ENCODE data around the gene DOK5. TPM values are rescaled to one million over a fixed set of nuclear protein-coding genes. Genes with fewer than 3 reads are reported as not detected.
"Not testable (repeated sequence)": the region's sequence is repeated elsewhere in the genome, so short reads cannot be mapped to it uniquely, and the experiment has no call there.

DOK5 gene
- total and polyA plus RNA-seq, 9 donors, result 0.24 to 38.3 (median 2.4) TPM; not detected in 1

- peaks cover 1% of the 10 kb centered on the region for H3K4me1 ChIP-seq (ENCODE audit: insufficient read depth)
- no peak for TF ChIP-seq EP300 (IDR thresholded peaks at IDR 0.05)
- no peak for TF ChIP-seq POLR2A (IDR thresholded peaks at IDR 0.05)
- TF ChIP-seq, protein P1, sequence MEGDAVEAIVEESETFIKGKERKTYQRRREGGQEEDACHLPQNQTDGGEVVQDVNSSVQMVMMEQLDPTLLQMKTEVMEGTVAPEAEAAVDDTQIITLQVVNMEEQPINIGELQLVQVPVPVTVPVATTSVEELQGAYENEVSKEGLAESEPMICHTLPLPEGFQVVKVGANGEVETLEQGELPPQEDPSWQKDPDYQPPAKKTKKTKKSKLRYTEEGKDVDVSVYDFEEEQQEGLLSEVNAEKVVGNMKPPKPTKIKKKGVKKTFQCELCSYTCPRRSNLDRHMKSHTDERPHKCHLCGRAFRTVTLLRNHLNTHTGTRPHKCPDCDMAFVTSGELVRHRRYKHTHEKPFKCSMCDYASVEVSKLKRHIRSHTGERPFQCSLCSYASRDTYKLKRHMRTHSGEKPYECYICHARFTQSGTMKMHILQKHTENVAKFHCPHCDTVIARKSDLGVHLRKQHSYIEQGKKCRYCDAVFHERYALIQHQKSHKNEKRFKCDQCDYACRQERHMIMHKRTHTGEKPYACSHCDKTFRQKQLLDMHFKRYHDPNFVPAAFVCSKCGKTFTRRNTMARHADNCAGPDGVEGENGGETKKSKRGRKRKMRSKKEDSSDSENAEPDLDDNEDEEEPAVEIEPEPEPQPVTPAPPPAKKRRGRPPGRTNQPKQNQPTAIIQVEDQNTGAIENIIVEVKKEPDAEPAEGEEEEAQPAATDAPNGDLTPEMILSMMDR (IDR thresholded peaks at IDR 0.05), result no peak
- no peak overlapping the region for H3K27ac ChIP-seq
- no peak for DNase-seq
- 2 to 6% (median 6%) methylated on average over 9 to 10 of the region's 10 CpGs for WGBS, 3 donors
- peak overlapping the region; percentile 37 for H3K4me3 ChIP-seq
- H3K36me3 ChIP-seq, result no peaks in the 10 kb centered on the region
- intact Hi-C loops (cut with DNase I), result no loop called here
- no peaks in the 10 kb centered on the region for H3K27me3 ChIP-seq
- H3K9me3 ChIP-seq, result no peaks in the 10 kb centered on the region
Observed at GRCh38 chr20:54474866-54475265, 527 bp upstream of the DOK5 start.

DNA sequence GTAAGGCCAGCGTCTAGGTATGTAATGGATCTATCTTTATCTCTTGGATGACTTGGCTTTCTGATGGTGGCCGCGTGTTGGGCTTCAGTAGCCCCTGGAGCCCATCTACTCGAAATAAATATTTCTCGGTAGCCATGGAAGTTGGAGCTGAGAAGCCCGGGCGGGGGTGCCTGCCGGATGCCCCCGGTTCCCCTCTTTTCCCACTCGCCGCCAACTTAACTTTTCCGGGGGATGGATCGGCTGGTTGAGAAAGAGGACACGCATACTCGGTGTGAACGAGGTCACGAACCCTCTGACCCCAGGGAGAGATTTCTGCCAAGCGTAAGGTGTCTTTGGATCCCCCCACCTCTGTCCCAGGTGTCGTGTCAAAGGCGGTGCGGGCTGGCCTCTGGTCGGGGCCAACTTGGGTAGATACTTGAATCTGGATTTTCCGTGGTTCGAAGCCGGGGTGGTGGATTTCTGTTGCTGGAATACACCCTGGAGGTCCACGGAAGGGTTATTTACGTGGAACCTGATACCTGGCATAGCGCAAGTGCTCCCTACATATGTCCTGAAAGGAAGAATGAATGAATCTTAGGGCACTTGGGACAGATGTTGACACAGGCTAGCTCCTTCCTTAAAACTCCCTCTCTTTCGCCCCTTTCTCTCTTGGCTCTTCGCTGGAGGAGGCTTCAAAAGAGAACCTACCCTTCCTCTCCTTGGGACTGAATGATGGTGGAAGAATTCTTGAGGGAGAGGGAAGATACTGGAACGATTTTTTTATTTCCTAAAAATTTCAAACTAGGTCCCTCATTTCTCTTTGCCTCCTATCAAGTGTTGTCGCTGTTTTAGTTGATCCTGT, 996 bp downstream of the DOK5 start:
- DNase-seq, result peak in 1 of 5 donors; percentile 25
- no peak overlapping the region for H3K27ac ChIP-seq

GRCh38 chr20:54477191-54477955, 2.0 kb downstream of the DOK5 start:
- 9 to 12% (median 12%) methylated on average over 3 of the region's 3 CpGs for WGBS, 3 donors
- H3K27me3 ChIP-seq, result no peaks in the 10 kb centered on the region
- intact Hi-C loops (cut with DNase I), result no loop called here

More for the DNA sequence above, 996 bp downstream of the DOK5 start:
- H3K9me3 ChIP-seq, result no peaks in the 10 kb centered on the region
- peak overlapping the region; percentile 37 for H3K4me3 ChIP-seq
- 2% methylated on average over 32 of the region's 32 CpGs for WGBS, 3 donors
- intact Hi-C loops (cut with DNase I), result no loop called here
- H3K27me3 ChIP-seq, result no peaks in the 10 kb centered on the region
- no peaks in the 10 kb centered on the region for H3K36me3 ChIP-seq
- peaks cover 1% of the 10 kb centered on the region for H3K4me1 ChIP-seq (ENCODE audit: insufficient read depth)
- no peak for TF ChIP-seq EP300 (IDR thresholded peaks at IDR 0.05)

GRCh38 chr20:54479138-54479906, 3.9 kb downstream of the DOK5 start:
- no peak overlapping the region for H3K27ac ChIP-seq
- no peaks in the 10 kb centered on the region for H3K27me3 ChIP-seq
- no peak overlapping the region for H3K4me3 ChIP-seq
- WGBS, 3 donors, result 79 to 86% (median 79%) methylated on average over 9 of the region's 9 CpGs
- DNase-seq, result no peak
- H3K4me1 ChIP-seq (ENCODE audit: insufficient read depth), result peaks cover 1% of the 10 kb centered on the region
- intact Hi-C loops (cut with DNase I), result no loop called here
- no peaks in the 10 kb centered on the region for H3K9me3 ChIP-seq
- TF ChIP-seq, protein P1 (IDR thresholded peaks at IDR 0.05), result no peak
- TF ChIP-seq POLR2A (IDR thresholded peaks at IDR 0.05) (no peak), EP300 (IDR thresholded peaks at IDR 0.05) (no peak)
- H3K36me3 ChIP-seq, result no peaks in the 10 kb centered on the region

More at GRCh38 chr20:54477191-54477955, 2.0 kb downstream of the DOK5 start:
- Histone ChIP-seq H3K4me1 (ENCODE audit: insufficient read depth) (peaks cover 1% of the 10 kb centered on the region), H3K27ac (no peak overlapping the region), H3K4me3 (no peak overlapping the region), H3K36me3 (no peaks in the 10 kb centered on the region), H3K9me3 (no peaks in the 10 kb centered on the region)
- no peak for TF ChIP-seq EP300 (IDR thresholded peaks at IDR 0.05)
- TF ChIP-seq POLR2A (IDR thresholded peaks at IDR 0.05), result no peak
- TF ChIP-seq, protein P1 (IDR thresholded peaks at IDR 0.05), result no peak
- no peak for DNase-seq

DNA sequence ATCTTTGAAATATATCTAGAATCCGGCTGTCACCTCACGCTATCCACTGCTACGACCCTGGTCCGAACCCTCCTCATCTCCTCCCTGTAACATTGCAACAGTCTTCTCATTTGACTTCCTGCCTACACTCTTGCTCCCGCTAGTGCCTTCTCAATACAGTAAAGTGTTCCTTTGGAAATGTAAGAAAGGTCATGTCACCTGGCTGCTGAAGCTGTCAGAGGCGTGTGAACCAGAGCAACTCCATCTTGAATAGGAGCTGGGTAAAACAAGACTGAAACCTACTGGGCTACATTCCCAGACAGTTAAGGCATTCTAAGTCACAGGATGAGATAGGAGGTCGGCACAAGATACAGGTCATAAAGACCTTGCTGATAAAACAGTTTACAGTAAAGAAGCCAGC, 4.5 kb downstream of the DOK5 start:
- WGBS, 3 donors, result 86 to 91% (median 88%) methylated on average over 7 of the region's 7 CpGs
- DNase-seq; H3K4me1 ChIP-seq (ENCODE audit: insufficient read depth); intact Hi-C loops (cut with DNase I); H3K36me3 ChIP-seq; H3K27me3 ChIP-seq; H3K9me3 ChIP-seq; H3K4me3 ChIP-seq; H3K27ac ChIP-seq: not testable (repeated sequence)

All from ovary (tissue), 9 donors.